Chondrocyte (in vitro differentiated cells): ENCODE measurements around the gene MFSD2A. TPM values are rescaled to one million over a fixed set of nuclear protein-coding genes. Genes with fewer than 3 reads are reported as not detected.

Experiments used
- DNase-seq: peaks from one replicate; pipeline ENCODE4 v3.0.0; 2021; ENCODE audit warnings: mixed read lengths, low spot score
- H3K27ac Mint-ChIP-seq: one replicate; pipeline ENCODE4 v1.8.0; 2021; ENCODE audit warnings: mild to moderate bottlenecking, moderate library complexity, mixed read lengths; ENCODE audit not compliant: unreplicated experiment
- H3K27me3 Mint-ChIP-seq: 2 replicates; pipeline ENCODE4 v1.8.0; 2021; ENCODE audit warnings: low read depth, mixed read lengths
- H3K36me3 Mint-ChIP-seq: 2 replicates; pipeline ENCODE4 v1.8.0; 2021; ENCODE audit warnings: low read depth, mixed read lengths
- H3K4me1 Mint-ChIP-seq: 2 replicates; pipeline ENCODE4 v1.8.0; 2021; ENCODE audit warnings: low read depth, mild to moderate bottlenecking, mixed read lengths
- H3K4me3 Mint-ChIP-seq: one replicate; pipeline ENCODE4 v1.8.0; 2021; ENCODE audit warnings: mild to moderate bottlenecking, moderate library complexity, mixed read lengths; ENCODE audit not compliant: unreplicated experiment
- H3K9me3 Mint-ChIP-seq: 2 replicates; pipeline ENCODE4 v1.8.0; 2021; ENCODE audit warnings: low read depth, mixed read lengths
- total RNA-seq: library from RNA; stranded (reverse); gene quantifications from 3 replicates; pipeline ENCODE4 v1.2.1, GENCODE V29; 2021
- TF ChIP-seq, protein P1 (sequence below): fragments of 200-600 bp; sonication (generic); IDR thresholded peaks from 2 replicates; pipeline ENCODE4 v1.5.0; 2021; ENCODE audit warnings: antibody characterized with exemption, mild to moderate bottlenecking, moderate library complexity

The MFSD2A gene
- total RNA-seq, 1 donor from 2014 or later, result 1.4 TPM

- H3K4me3 Mint-ChIP-seq, result no peak overlapping the region
- no peaks in the 10 kb centered on the region for H3K36me3 Mint-ChIP-seq
- no peak overlapping the region for H3K27ac Mint-ChIP-seq
- no peaks in the 10 kb centered on the region for H3K9me3 Mint-ChIP-seq
- no peak for DNase-seq
- peaks cover 19% of the 10 kb centered on the region for H3K27me3 Mint-ChIP-seq
- H3K4me1 Mint-ChIP-seq, result peaks cover 7% of the 10 kb centered on the region
- TF ChIP-seq, protein P1, sequence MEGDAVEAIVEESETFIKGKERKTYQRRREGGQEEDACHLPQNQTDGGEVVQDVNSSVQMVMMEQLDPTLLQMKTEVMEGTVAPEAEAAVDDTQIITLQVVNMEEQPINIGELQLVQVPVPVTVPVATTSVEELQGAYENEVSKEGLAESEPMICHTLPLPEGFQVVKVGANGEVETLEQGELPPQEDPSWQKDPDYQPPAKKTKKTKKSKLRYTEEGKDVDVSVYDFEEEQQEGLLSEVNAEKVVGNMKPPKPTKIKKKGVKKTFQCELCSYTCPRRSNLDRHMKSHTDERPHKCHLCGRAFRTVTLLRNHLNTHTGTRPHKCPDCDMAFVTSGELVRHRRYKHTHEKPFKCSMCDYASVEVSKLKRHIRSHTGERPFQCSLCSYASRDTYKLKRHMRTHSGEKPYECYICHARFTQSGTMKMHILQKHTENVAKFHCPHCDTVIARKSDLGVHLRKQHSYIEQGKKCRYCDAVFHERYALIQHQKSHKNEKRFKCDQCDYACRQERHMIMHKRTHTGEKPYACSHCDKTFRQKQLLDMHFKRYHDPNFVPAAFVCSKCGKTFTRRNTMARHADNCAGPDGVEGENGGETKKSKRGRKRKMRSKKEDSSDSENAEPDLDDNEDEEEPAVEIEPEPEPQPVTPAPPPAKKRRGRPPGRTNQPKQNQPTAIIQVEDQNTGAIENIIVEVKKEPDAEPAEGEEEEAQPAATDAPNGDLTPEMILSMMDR, result no peak
Observed at GRCh38 chr1:39926343-39926793, 28.6 kb upstream of the MFSD2A start.

DNA sequence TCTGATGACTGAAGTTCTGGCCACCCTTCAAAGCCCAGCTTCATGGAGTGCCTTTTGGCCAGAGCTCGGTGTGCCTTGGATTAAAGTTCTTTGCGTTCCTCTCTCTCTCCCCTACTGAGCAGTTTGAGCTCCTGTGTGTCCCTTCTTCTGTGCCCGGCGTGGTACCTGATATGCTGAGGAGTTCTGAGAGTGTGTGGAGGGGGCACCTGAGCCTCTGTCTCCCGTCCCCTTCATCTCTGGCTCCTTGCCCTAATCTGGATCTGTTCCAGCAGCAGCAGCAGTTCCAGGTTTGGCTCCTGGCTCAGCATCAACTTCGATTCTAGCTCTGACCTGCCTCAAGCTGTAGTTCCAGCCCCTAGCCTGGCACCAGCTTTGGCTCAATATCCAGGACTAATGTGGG lies 28.1 kb upstream of the MFSD2A start:
- Mint-ChIP-seq H3K4me3 (no peak overlapping the region), H3K9me3 (no peaks in the 10 kb centered on the region), H3K27ac (no peak overlapping the region), H3K36me3 (no peaks in the 10 kb centered on the region), H3K27me3 (peaks cover 14% of the 10 kb centered on the region), H3K4me1 (peaks cover 7% of the 10 kb centered on the region)
- no peak for DNase-seq
- TF ChIP-seq, protein P1, result no peak

GRCh38 chr1:39927538-39927937 lies 27.4 kb upstream of the MFSD2A start:
- Mint-ChIP-seq H3K27me3 (peaks cover 11% of the 10 kb centered on the region), H3K4me3 (no peak overlapping the region), H3K36me3 (no peaks in the 10 kb centered on the region), H3K9me3 (no peaks in the 10 kb centered on the region), H3K4me1 (peaks cover 5% of the 10 kb centered on the region), H3K27ac (no peak overlapping the region)
- no peak for DNase-seq
- TF ChIP-seq, protein P1, result no peak

DNA sequence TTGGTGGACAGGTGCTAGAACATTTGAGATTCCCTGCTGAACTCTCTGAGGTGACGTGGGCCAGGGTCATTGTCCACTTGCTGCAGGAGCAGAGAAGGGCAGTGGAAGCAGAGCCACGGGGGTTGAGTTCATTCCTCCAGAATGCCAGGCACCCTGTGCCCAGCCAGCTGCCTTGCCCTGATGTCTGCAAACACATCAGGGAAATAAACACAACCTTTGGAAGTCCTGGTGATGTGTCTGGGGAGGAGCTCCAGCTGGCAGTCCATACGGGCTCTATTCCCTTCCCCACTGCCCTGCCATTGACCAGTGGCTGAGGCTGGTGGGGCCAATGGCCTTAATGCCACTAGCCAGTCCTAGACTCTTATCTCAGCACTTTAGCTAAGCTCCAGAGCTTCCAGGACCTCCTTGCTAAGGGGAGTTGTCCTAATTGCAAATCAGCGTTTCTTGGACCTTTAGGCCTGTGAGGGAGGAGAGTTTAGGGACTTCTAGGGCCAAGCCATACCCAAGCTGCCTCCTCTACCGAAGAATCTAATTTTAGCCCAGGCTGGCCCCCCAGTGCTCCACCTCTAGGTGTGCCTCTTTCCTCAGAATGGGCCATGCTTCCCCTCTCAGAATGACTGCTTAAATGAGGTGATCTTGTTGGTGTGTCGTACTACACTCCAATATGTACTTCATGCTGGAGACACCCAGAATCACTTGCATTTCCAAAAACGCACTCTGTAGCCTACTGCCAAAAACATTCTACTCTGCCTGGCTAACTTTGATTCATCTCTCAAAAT lies 25.9 kb upstream of the MFSD2A start:
- no peak overlapping the region for H3K27ac Mint-ChIP-seq
- H3K9me3 Mint-ChIP-seq, result no peaks in the 10 kb centered on the region
- peaks cover 8% of the 10 kb centered on the region for H3K27me3 Mint-ChIP-seq
- no peaks in the 10 kb centered on the region for H3K36me3 Mint-ChIP-seq
- H3K4me3 Mint-ChIP-seq, result no peak overlapping the region
- DNase-seq, result no peak
- H3K4me1 Mint-ChIP-seq, result peaks cover 3% of the 10 kb centered on the region
- TF ChIP-seq, protein P1, result no peak

- Mint-ChIP-seq H3K4me1 (no peaks in the 10 kb centered on the region), H3K27ac (no peak overlapping the region), H3K9me3 (peaks cover 2% of the 10 kb centered on the region), H3K4me3 (no peak overlapping the region), H3K27me3 (peaks cover 7% of the 10 kb centered on the region), H3K36me3 (peaks cover 2% of the 10 kb centered on the region)
- DNase-seq, result no peak
- TF ChIP-seq, protein P1, result no peak
Observed at GRCh38 chr1:39933956-39934941, 20.7 kb upstream of the MFSD2A start.
